ENCODE data around the gene OR10AD1. TPM values are rescaled to one million over a fixed set of nuclear protein-coding genes. Genes with fewer than 3 reads are reported as not detected.
"Not testable (repeated sequence)": the region's sequence is repeated elsewhere in the genome, so short reads cannot be mapped to it uniquely, and the experiment has no call there.

Gene OR10AD1
- polyA plus RNA-seq, 3 donors: 0.10 to 0.40 (median 0.36) TPM

- no peak for DNase-seq (ENCODE audit: low read depth in 3 of 3, low spot score in 2 of 3)
These were observed 39.8 kb downstream of the OR10AD1 start for GRCh38 chr12:48163150-48163747.

- no peak for DNase-seq (ENCODE audit: low read depth in 3 of 3, low spot score in 2 of 3)
These were observed 42.3 kb downstream of the OR10AD1 start for GRCh38 chr12:48160807-48161206.

- DNase-seq (ENCODE audit: low read depth in 3 of 3, low spot score in 2 of 3): no peak
These were observed 43.0 kb downstream of the OR10AD1 start for GRCh38 chr12:48160046-48160445.

GRCh38 chr12:48157889-48158370 is 45.2 kb downstream of the OR10AD1 start:
- no peak for DNase-seq (ENCODE audit: low read depth in 3 of 3, low spot score in 2 of 3)

- peak; percentile 96 to 97 (median 97) for DNase-seq (ENCODE audit: low read depth in 3 of 3, low spot score in 2 of 3)
These were observed 45.8 kb downstream of the OR10AD1 start, which contains the start of gene ASB8 for GRCh38 chr12:48157018-48157888. TSS of gene ASB8 (minus strand) at chr12:48157515. CDS start at chr12:48153496, 4,019 bp downstream.

GRCh38 chr12:48156652-48157017 is 46.5 kb downstream of the OR10AD1 start:
- no peak for DNase-seq (ENCODE audit: low read depth in 3 of 3, low spot score in 2 of 3)

GRCh38 chr12:48155786-48156185 is 47.3 kb downstream of the OR10AD1 start:
- DNase-seq (ENCODE audit: low read depth in 3 of 3, low spot score in 2 of 3): not testable (repeated sequence)

Other genes starting within 250 kb of the OR10AD1 start
- gene TMEM106C, start 239.7 kb downstream of the OR10AD1 start, polyA plus RNA-seq (ENCODE audit: insufficient read length in 3 of 3): 100 to 1,000 TPM; 131 to 146 (median 136) TPM
- 10 to 100 TPM; 30.9 to 43.8 (median 34.9) TPM for gene COL2A1, start 198.8 kb downstream of the OR10AD1 start, polyA plus RNA-seq (ENCODE audit: insufficient read length in 3 of 3)
- 10 to 100 TPM; 27.2 to 29.1 (median 27.7) TPM for gene SENP1, start 97.2 kb downstream of the OR10AD1 start, polyA plus RNA-seq (ENCODE audit: insufficient read length in 3 of 3)
- 100 to 1,000 TPM; 106 to 114 (median 111) TPM for gene PFKM, start 83.9 kb downstream of the OR10AD1 start, polyA plus RNA-seq (ENCODE audit: insufficient read length in 3 of 3)
- 10 to 100 TPM; 40.6 to 41.7 (median 41.0) TPM for gene ASB8, start 45.8 kb downstream of the OR10AD1 start, polyA plus RNA-seq (ENCODE audit: insufficient read length in 3 of 3)
- gene CCDC184, start 19.6 kb downstream of the OR10AD1 start, polyA plus RNA-seq (ENCODE audit: insufficient read length in 3 of 3): under 1 TPM; 0.24 to 0.57 (median 0.31) TPM
- 10 to 100 TPM; 24.2 to 26.5 (median 25.9) TPM for gene ZNF641, start 147.6 kb upstream of the OR10AD1 start, polyA plus RNA-seq (ENCODE audit: insufficient read length in 3 of 3)